MCF 10A (cell line): ENCODE measurements around the gene NR1I3. TPM values are rescaled to one million over a fixed set of nuclear protein-coding genes. Genes with fewer than 3 reads are reported as not detected.

Experiments used
- BruUV-seq: library from RNA; stranded (reverse); fragments of 400-500 nt; replicated peaks from 2 replicates; lab custom pipeline; 2021; lab: Mats Ljungman, UMichigan
- CTCF ChIA-PET: fragments of 300-600 bp; sonication (Branson Sonifier 250); formaldehyde crosslinking; extraction: SDS; loops from one replicate; lab custom pipeline; 2021; ENCODE audit warnings: antibody characterized with exemption, inconsistent platforms; lab: Yijun Ruan, JAX
- POLR2A ChIA-PET: fragments of 300-600, 350-650 bp; sonication (Branson Sonifier 250); formaldehyde crosslinking; extraction: SDS; loops from one replicate; lab custom pipeline; 2020; ENCODE audit warnings: antibody characterized with exemption, inconsistent platforms; lab: Yijun Ruan, JAX
- DNase-seq: peaks from one replicate; pipeline ENCODE4 v3.0.0-alpha.2; 2018; ENCODE audit not compliant: unreplicated experiment
- H3K27ac Mint-ChIP-seq: one replicate; pipeline ENCODE4 v1.8.0; 2022; ENCODE audit warnings: mild to moderate bottlenecking, low read depth, mixed read lengths; ENCODE audit not compliant: unreplicated experiment
- H3K27me3 Mint-ChIP-seq: one replicate; pipeline ENCODE4 v1.8.0; 2022; ENCODE audit warnings: mixed read lengths; ENCODE audit not compliant: insufficient read depth, unreplicated experiment
- H3K36me3 Mint-ChIP-seq: one replicate; pipeline ENCODE4 v1.8.0; 2022; ENCODE audit warnings: mild to moderate bottlenecking, moderate library complexity, mixed read lengths; ENCODE audit not compliant: insufficient read depth, unreplicated experiment
- H3K4me1 Mint-ChIP-seq: one replicate; pipeline ENCODE4 v1.8.0; 2022; ENCODE audit warnings: mixed read lengths; ENCODE audit not compliant: insufficient read depth, unreplicated experiment
- H3K4me3 Mint-ChIP-seq: one replicate; pipeline ENCODE4 v1.8.0; 2022; ENCODE audit warnings: mild to moderate bottlenecking, moderate library complexity, mixed read lengths; ENCODE audit not compliant: unreplicated experiment
- H3K9me3 Mint-ChIP-seq: one replicate; pipeline ENCODE4 v1.8.0; 2022; ENCODE audit warnings: mixed read lengths; ENCODE audit not compliant: unreplicated experiment
- CTCF ChIP-seq: fragments of 200-600 bp; IDR thresholded peaks from one replicate; pipeline ENCODE4 v1.8.0; 2022; ENCODE audit warnings: antibody characterized with exemption, mild to moderate bottlenecking; ENCODE audit not compliant: unreplicated experiment
- intact Hi-C: fragments of 100-400 bp; cut with micrococcal nuclease; formaldehyde crosslinking; loops from 2 replicates; pipeline ENCODE4 v1.14.1; 2022
- total RNA-seq: library from RNA; stranded (reverse); gene quantifications from 2 replicates; pipeline ENCODE4 v1.2.3, GENCODE V29; 2022

Gene NR1I3
- total RNA-seq, 1 experiment from 2014 or later = not detected

GRCh38 chr1:161201836-161202712, 35.9 kb downstream of the NR1I3 start, which contains the start of gene NDUFS2:
Gene NDUFS2 (plus strand): TSS chr1:161202367. CDS start chr1:161202386, 19 bp downstream.
- H3K36me3 Mint-ChIP-seq = peaks cover 45% of the 10 kb centered on the region
- ChIA-PET POLR2A (interaction anchor here (0.6 to 6.1 kb wide), 50 partner anchors 10 to 940 kb away, joined by 3 to 81 read pairs (median 6); partner anchors contain the start of genes APOA2, B4GALT3, DCAF8 and DEDD), CTCF (interaction anchor here (0.6 to 14.7 kb wide), 19 partner anchors 9 to 535 kb away, joined by 3 to 444 read pairs (median 5); partner anchors contain the start of genes APOA2, FCER1G, PCP4L1 and PPOX)
- peaks cover 66% of the 10 kb centered on the region for H3K4me1 Mint-ChIP-seq
- BruUV-seq = no TSS peak
- DNase-seq = peak; percentile 100
- intact Hi-C loops = loop anchor here (2.0 kb wide), 2 partner anchors 23 to 35 kb away; partner anchors contain the start of gene PPOX
- no peaks in the 10 kb centered on the region for H3K9me3 Mint-ChIP-seq
- no peak for TF ChIP-seq CTCF
- peak within 1 kb of the TSS; percentile 96 for H3K27ac Mint-ChIP-seq
- H3K4me3 Mint-ChIP-seq = peak within 1 kb of the TSS; percentile 85
- H3K27me3 Mint-ChIP-seq = no peaks in the 10 kb centered on the region

- TF ChIP-seq CTCF = no peak
- Mint-ChIP-seq H3K4me1 (peaks cover 63% of the 10 kb centered on the region), H3K27me3 (no peaks in the 10 kb centered on the region), H3K9me3 (no peaks in the 10 kb centered on the region), H3K36me3 (peaks cover 36% of the 10 kb centered on the region), H3K4me3 (peak overlapping the region; percentile 85), H3K27ac (peak overlapping the region; percentile 96)
- ChIA-PET POLR2A (interaction anchor here (0.6 to 6.1 kb wide), 38 partner anchors 9 to 565 kb away, joined by 3 to 81 read pairs (median 7); partner anchors contain the start of genes APOA2, B4GALT3, DEDD and DUSP12), CTCF (interaction anchor here (0.6 to 14.7 kb wide), 18 partner anchors 8 to 536 kb away, joined by 3 to 444 read pairs (median 8); partner anchors contain the start of genes APOA2, FCER1G, PCP4L1 and PPOX)
- TSS peak; percentile 95 for BruUV-seq
- intact Hi-C loops = no loop called here
- DNase-seq = peak; percentile 38
Observed at GRCh38 chr1:161200992-161201835, 36.8 kb downstream of the NR1I3 start.

- DNase-seq = no peak
- intact Hi-C loops = no loop called here
- no TSS peak for BruUV-seq
- TF ChIP-seq CTCF = no peak
- no peaks in the 10 kb centered on the region for H3K27me3 Mint-ChIP-seq
- H3K4me1 Mint-ChIP-seq = peaks cover 59% of the 10 kb centered on the region
- no peaks in the 10 kb centered on the region for H3K9me3 Mint-ChIP-seq
- POLR2A ChIA-PET = interaction anchor here (0.9 to 6.1 kb wide), 15 partner anchors 8 to 189 kb away, joined by 3 to 58 read pairs (median 14); partner anchors contain the start of genes B4GALT3, DEDD, F11R and FCER1G
- CTCF ChIA-PET = interaction anchor here (0.5 to 14.7 kb wide), 9 partner anchors 7 to 792 kb away, joined by 3 to 444 read pairs (median 9); partner anchors contain the start of genes APOA2, FCER1G, PPOX and TOMM40L
- peak overlapping the region; percentile 96 for H3K27ac Mint-ChIP-seq
- no peak overlapping the region for H3K4me3 Mint-ChIP-seq
- peaks cover 30% of the 10 kb centered on the region for H3K36me3 Mint-ChIP-seq
Observed at GRCh38 chr1:161200421-161200991, 37.5 kb downstream of the NR1I3 start.
